HG03159 (cell line): ENCODE data around the gene PERM1.
"Not testable (repeated sequence)": the region's sequence is repeated elsewhere in the genome, so short reads cannot be mapped to it uniquely, and the experiment has no call there.

ENCODE experiments used
- ATAC-seq: cut with Tn5 transposase; IDR thresholded peaks from one replicate; pipeline ENCODE4 v1.9.1; 2021; ENCODE audit warnings: mild to moderate bottlenecking, moderate library complexity; ENCODE audit not compliant: unreplicated experiment

Gene PERM1

DNA sequence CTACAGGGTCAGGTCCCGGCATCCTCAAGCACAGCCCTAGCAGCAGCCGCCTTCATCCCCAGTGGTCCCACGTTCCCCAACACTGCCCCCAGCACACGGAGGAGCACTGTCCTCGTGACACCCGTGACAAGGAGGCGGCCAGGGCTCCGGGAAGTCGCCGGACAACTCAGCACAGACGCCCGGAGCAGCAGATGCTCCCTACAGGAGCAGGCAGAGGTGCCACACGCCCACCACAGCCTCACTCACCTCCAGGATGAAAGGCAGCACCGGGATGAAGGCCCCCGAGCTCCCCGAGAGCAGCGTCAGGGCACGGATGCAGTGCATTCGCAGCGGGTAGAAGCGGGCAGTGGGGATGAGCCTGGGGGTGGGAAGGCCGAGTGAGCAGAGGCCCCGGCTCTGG, 31.0 kb downstream of the PERM1 start:
- ATAC-seq, result no peak

DNA sequence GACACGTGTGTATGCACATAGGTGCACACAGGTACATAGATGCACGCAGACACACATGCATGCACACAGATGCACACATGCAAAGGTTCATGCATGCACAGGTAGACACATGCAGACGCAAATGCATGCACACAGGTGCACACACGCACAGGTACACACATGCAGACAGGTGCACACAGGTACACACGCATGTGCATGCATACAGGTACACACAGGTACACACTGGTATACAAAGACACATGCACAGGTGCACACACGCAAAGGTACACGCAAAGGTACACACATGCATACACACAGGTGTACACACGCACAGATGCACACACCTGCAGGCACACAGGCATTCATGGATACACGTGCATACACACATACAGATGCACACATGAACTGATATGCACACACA, 31.6 kb downstream of the PERM1 start:
- ATAC-seq, result no peak

DNA sequence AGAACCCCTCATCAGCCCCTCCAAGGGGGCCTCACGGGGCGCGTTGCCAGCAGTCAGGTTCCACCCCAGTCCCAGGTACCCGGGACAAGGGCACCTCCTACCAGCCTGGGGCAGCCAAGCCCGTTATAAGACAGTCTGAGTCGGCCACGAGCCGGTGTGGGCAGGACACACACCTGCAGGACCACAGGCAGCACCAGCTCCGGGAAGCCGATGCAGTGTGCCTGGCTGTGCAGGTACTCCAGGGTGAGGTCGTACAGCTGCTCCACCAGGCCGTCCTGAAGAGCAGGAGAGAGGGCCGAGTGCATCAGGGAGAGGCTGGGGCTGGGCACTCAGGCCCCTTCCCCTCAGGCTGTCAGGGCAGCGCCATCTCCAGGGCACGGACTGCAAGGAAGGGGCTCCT, 33.9 kb downstream of the PERM1 start:
- no peak for ATAC-seq

DNA sequence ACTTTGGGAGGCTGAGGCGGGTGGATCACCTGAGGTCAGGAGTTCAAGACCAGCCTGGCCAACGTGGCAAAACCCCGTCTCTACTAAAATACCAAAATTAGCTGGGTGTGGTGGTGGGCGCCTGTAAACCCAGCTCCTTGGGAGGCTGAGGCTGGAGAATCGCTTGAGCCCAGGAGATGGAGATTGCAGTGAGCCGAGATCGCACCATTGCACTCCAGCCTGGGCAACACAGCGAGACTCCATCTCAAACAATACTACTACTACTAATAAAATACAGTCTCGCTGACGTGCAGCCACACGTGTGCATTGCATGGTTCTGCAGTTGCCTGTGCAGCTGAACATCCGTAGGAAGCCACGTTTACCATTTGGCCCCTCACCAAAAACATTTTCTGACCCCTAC, 35.1 kb downstream of the PERM1 start:
- not testable (repeated sequence) for ATAC-seq

DNA sequence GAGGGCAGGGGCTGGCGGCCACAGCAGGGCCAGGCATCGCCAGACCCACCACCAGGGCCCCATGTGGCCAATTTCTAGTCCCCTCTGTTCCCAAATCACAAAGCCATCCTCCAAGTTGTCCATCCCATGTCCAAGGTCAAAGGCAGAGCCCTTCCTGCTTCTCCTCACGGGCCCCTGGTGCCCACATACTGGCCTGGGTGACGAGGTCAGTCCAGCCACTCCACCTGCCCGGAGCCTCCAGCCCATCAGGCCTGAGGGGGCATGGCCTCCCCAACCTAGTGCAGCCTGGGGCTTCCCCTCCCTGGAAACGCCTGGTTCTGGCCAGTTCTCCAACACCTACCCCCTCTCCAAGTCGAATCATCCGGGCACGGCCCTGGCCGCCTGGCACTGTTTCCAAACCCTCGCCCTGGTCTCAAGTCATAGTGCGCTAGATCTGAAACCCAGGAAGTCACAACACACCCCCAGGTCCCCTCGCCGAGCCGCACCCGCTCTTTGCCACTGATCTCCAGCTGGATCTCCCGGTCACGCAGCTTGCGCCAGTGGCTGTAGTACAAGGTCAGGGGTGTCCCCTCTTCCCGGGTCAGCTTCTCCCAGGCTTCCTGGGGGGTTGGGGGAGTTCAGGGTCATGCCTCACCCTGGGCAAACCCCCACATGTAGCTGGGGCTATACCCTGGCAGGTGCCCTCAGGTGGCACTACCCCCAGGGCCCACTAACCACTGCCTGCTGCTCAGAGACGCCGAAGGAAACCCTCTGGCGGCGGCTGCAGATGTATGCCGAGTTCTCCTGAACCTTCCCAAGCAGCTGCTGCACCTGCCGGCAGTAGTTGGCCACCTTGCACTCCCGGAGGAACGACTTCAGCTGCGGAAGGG, 36.0 kb downstream of the PERM1 start:
- no peak for ATAC-seq

DNA sequence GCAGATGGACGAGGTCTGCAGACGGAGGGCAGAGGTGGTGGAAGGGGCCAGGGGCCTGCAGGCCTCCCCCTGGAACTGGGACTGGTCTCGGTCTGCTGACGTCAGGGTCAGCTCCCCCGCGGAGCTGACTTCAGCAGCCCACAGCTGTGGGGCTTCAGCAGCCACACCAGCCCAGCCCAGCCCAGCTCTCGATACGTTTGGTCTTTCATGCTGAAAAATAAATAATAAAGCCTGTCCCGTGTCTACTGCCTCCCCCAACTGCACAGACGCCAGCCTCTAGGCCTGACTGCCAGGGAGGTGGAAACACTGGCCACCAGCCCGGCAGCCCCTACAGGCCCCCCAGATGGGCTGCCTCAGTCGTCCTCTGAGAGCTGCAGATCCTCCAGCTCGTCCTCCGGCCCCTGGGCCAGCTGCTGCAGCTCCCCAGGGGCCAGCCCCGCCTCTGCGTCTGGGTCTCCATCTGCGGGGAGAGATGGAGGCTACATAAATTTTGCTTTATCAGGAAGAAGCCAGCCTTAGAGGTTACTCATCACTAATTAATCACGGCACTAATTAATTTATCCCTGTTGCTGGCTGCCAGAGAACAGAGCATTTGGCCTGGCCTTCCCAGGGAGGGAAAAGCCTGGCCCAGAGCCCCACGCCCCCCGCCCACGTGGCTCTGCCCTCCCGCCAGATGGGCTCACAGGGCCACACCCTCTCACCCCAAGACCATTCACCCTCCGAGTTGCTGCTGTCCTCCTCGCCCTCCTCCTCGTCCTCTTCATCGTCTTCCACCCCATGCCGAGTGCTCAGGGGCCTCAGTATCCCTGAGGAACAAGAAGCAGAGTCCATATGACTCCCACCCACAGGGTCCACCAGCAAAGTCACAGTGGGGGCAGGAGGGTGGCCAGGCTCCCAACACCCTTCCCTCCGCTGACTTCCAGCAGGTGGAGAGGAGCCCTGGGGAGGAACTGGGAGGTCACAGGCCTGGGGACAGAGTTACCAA, 37.3 kb downstream of the PERM1 start:
- no peak for ATAC-seq

DNA sequence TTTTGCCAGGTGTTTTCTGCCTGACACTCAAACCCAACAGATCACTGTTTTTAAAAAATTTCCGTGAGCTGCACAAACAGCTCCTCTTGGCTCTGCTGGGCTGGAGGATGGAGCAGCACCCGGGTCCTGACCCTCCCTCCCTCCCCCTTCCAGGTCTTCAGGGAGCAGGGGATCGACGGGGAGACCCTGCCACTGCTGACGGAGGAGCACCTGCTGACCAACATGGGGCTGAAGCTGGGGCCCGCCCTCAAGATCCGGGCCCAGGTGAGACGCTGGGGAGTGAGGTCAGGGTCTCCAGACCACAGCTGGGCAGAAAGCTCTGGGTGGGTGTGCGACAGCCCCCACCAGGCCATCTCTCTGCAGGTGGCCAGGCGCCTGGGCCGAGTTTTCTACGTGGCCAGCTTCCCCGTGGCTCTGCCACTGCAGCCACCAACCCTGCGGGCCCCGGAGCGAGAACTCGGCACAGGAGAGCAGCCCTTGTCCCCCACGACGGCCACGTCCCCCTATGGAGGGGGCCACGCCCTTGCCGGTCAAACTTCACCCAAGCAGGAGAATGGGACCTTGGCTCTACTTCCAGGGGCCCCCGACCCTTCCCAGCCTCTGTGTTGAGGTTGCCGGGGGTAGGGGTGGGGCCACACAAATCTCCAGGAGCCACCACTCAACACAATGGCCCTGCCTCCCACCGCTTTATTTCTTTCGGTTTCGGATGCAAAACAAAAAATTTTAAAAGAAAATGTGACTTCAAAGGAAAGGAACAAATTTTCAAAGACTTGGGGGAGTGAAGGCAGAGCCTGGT, 38.1 kb downstream of the PERM1 start:
- ATAC-seq, result no peak

DNA sequence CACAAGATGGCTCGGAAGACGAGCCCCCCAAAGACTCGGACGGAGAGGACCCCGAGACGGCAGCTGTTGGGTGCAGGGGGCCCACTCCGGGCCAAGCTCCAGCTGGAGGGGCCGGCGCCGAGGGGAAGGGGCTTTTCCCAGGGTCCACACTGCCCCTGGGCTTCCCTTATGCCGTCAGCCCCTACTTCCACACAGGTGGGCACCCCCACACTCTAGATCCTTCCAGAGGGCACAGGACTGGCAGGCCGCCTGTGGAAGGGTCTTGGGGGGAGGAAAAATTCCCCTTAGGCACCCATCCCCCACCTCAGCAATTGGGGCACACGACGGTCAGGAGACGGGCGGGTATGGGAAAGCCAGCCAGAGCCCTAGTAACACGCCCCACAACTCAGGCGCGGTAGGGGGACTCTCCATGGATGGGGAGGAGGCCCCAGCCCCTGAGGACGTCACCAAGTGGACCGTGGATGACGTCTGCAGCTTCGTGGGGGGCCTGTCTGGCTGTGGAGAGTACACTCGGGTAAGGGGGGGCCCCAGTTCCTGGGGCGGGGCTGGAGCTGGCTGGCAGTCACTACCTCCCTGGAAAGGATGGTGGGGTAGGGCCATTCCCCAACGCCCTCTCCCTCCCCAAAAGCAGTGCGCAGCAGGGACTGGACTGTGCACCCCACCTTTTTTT, 38.9 kb downstream of the PERM1 start:
- ATAC-seq, result no peak

DNA sequence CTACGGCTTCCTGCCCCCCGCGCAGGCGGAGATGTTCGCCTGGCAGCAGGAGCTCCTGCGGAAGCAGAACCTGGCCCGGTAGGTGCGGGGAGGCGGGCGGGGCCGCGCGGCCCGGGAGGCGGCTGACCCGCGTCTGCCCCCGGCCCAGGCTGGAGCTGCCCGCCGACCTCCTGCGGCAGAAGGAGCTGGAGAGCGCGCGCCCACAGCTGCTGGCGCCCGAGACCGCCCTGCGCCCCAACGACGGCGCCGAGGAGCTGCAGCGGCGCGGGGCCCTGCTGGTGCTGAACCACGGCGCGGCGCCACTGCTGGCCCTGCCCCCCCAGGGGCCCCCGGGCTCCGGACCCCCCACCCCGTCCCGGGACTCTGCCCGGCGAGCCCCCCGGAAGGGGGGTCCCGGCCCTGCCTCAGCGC, 39.5 kb downstream of the PERM1 start:
- no peak for ATAC-seq

DNA sequence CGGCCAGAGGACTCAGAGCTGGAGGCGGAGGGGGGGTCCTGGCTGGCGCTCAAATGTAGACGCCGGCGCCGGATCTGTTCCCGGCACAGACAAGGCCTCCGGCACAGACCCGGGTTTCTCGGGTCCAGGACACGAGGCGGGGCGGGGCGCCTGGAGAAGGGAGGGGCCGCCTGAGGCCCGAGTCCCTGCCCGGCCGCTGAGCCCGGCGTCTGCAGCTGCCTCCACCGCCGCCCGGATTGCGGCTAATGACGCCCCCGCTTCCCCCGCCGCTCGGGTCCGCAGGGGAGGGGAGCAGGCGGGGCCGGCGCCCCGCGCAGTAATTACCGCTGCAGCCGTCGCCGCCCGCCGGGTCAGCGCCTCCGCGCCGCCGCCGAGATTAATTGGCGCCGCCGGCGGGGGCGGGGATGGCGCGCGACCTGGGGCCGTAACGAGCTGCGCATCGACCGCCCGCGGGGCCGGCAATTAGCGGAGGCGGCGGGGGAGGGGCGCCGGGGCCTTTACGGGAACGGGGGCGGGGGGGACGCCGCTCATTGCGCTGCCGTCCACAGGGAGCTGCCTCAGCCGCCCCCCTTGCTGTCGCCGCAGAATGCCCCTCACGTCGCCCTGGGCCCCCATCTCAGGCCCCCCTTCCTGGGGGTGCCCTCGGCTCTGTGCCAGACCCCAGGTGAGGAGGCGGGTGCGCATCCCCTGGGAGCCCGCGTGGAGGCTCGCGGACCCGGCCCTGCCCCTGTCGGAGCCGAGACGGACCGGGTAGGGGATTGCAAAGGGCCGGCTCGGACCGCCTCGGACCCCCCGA, 40.1 kb downstream of the PERM1 start:
- ATAC-seq, result no peak

DNA sequence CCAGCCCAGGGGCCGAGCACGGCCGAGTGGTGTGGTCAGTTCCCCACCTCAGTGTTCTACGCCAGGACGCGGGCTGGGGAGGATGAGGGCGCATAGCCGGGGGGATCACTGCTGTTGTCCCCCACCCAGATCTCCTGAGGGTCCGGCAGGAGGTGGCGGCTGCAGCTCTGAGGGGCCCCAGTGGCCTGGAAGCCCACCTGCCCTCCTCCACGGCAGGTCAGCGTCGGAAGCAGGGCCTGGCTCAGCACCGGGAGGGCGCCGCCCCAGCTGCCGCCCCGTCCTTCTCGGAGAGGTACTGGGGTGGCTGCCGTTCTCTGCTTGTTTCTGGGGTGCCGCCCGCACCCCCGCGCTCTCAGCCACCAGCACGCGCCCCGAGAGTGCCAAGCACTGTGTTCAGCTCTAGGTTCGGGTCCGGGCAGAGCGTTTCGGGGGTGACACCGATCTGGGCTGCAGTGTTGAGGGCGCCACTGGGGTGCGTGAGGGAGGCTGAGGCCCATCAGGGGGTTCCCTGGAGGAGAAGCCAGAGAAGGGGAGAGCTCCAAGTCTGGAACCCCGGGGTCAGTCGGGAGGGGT, 40.8 kb downstream of the PERM1 start:
- ATAC-seq, result no peak

DNA sequence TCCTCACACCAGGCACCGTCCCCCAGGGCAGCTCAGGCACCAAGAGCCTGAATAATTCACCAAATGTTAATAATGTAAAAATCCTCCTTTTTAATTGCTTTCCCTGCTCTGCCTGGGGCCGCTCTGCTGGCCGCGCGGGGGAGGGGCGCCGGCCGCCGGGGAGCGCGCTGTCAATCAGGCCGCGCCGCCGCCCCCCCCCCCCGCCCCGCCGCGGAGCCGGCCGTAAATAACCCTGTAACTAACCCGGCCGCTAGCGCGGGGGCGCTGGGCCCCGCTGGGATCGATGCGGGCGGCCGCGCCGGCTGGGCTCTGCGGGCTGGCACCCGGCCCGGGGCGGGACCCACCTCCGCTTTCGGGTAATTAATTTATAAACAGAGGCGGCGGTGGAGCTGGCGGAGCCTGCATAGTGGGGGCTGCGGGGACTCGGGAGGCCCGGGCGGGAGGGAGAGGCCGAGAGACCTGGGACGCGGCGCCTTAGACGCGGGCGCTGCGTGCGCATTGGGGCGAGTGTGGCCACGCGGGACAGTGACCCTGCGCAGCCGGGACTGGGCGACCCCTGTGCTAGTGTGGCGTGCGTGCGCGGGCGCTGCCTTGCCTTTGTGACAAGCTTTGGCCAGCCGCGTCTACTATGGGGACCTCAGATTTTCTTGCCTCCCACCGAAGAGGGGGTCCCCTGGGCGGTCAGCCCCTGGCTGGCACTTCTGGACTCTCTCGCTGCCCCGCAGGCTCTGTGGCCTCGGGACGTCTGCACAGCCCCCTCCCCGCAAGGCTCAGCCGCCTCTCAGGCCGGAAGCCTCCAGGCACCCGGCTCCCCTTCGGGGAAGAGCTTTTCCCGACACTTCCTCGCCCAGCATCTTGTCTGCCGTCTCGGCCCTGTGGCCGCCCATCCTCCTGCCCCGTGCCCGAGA, 41.5 kb downstream of the PERM1 start:
- ATAC-seq, result no peak

DNA sequence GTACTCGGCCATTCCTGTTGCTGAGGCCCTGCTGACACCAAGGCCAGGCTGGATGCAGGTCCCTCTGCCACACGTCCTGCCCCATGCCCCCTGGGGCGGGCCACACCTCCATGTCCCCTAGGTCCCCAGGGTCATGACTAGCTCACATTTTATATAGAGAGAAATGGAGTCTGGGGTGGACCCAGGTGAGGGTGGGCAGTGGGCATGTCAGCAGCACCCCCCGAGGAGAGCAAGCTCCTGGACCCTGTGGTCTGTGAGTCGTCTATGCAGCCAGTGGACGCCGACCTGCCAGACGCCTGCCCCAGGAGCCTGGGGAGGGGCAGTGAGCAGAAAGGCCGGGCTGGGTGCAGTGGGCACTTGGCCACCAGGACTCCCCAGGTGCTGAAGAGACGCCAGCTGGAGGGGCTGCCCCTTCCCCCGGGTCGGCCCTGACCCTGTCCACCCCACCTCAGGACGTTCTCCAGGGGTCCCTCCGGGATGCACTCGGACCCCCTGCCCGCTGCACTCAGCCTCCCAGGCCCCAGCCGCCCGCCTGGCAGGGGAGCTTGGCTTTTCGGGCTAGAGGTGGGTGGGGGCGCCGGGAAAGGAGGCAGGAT, 42.3 kb downstream of the PERM1 start:
- no peak for ATAC-seq

DNA sequence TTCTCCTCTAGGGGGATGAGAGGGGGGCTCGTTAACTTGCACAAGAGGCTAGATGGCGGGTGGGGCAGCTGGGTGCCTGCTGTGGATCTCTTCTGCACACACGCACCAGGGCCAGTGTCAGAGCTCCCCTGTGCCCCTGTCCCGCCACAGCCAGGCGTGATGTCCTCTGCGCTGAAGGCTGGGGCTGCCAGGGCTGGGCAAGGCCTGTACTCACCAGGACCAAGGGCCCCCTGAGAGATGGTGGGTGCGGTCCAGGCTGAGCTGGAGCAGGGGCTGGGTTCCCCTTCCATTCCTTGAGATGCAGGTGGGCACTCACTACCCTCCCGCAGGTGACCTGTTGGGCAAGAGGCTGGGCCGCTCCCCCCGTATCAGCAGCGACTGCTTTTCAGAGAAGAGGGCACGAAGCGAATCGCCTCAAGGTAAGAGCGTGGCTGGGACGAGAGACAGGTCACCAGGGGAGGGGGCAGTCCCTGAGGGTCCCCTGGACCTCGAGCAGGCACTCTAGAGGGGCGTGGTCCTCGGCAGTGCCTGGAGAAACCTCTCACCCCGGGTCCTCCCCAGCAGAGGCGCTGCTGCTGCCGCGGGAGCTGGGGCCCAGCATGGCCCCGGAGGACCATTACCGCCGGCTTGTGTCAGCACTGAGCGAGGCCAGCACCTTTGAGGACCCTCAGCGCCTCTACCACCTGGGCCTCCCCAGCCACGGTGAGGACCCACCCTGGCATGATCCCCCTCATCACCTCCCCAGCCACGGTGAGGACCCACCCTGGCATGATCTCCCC, 43.0 kb downstream of the PERM1 start:
- no peak for ATAC-seq

DNA sequence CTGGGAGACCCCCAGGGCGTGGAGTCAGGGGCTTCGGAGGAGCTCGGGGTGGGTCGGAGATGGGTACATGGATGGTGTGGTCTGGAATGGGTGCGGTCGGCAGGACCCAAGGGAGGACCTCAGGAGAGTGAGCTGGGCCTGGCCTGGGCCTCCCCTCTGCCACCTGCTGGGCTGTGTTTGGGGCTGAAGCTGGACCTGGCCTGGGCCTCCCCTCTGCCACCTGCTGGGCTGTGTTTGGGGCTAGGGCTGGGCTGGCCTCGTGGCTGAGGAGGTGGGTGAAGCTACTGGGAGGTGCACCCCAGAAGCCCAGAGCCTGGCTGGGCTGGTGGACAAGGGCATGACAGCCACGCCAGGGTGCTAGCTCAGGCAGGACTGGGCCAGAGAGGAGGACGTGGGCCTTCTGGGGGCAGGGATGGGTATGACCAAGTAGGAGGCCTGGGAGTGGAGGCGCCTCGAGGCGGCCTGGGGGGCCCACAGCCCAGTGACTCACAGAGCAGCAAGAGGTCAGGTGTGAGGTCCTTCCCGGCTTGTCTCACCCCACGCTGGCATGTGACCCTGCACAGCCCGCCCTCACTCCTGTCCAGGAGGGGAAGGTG, 43.7 kb downstream of the PERM1 start:
- no peak for ATAC-seq

DNA sequence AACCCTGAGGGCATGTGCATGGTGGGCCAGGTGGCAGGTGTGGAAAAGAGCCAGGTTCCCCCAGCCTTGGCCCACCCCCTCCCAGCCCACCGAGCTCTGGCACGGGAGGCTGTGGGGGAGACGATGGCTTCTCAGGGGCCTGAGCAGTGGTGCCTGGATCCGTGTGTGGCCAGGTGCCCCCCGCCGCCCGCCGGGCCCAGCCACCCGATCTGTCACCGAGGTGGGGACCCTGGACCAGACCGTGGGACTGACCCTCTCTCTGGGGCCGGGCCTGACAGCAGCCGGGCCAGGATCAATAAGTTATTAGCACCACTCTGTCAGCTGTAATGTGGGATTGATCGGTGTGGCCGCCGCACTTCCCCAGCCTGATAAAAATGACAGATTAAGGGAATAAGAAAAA, 44.4 kb downstream of the PERM1 start:
- ATAC-seq, result no peak
